Iris pigment epithelial cell (primary cell): Measurements from ENCODE around the gene MUC21.
"Not testable (repeated sequence)": the region's sequence is repeated elsewhere in the genome, so short reads cannot be mapped to it uniquely, and the experiment has no call there.

Experiments
- DNase-seq: peaks from one replicate; pipeline ENCODE4 v3.0.0-alpha.2; 2011; ENCODE audit warnings: low read depth

Gene MUC21

DNA sequence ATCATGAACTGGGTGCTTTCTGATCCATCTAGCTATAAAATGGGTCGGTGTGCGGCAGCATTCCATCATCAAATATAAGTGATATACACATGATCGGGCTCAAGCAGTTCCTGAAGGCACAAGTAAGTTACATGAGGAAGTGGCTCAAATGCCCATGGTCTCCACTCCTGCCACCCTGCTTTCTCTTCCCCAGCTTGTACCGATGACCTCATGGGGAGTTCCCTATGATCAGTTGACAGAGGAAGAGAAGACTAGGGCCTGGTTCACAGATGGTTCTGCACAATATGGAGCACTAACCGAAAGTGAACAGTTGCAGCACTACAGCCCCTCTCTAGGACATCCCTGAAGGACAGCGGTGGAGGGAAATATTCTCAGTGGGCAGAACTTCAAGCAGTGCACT, 14.3 kb upstream of the MUC21 start:
- not testable (repeated sequence) for DNase-seq

DNA sequence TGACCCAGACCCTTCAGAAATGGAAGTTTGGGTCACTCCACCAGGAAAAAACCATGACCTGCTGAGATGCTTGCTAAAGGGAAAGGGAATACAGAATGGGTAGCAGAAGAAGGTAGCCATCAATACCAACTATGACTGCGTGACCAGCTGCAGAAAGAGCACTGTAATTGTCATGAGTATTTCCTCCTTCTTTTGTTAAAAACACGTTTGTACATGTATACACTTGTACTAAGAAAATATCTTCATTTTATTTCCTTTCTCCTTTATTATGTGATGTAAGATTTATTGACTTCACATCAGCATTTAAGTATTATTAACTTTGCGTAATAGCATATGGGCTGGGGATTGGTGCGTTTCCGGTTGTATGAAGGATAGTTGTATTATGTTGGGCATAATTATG, 12.6 kb upstream of the MUC21 start:
- no peak for DNase-seq

DNA sequence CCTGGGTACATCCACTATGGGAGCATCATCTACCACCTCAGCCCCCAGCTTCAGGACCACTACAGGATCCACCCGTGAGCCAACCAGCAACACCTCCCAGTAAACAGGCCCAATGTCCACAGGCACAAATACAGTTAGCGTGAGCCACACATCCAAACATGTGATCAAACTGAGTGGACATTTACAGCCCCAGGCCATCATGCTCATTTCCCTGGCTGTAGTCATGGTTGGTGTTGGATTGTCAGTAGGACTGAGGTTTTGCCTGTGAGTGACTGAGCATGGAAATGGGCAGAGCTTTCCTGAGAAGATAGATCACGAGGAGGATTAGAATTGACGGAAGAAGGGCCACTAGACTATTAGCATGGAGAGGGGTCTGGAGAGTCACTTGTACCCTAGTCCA, 10.7 kb upstream of the MUC21 start:
- DNase-seq: no peak

DNA sequence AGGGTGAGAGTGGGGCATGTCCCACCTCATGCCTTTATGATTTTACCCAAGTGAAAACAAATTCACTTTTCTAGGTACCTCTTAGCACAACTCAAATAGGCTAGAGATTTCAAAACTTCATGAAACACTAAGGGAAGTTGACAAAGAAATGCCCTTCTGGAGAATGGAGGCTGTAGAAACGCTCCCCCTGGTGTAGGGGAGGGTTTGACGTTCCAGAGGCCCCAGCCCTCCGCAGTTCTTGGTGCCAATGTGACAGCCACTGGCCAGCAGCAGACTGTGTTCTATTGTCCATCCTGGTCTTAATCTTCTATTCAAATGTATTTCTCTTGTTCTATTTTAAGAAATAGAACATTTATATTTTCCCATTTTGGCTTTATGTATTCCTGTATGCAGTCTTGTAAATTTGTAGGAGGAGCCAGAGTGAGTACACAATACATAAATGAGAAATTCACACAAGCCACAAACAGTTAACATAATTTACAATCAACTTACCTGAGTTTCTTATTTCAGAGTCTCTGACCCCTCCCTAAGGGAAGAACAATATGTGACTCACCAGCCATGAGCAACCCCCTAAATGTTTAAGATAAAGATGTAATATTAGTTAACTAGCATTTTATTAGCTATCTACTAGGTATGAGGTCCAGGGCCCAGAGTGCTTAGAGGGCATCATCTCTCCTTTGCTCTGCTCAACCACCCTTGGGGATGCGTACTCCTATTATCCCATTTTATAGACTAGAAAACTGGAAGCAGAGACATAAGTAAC, 8.8 kb upstream of the MUC21 start:
- no peak for DNase-seq

DNA sequence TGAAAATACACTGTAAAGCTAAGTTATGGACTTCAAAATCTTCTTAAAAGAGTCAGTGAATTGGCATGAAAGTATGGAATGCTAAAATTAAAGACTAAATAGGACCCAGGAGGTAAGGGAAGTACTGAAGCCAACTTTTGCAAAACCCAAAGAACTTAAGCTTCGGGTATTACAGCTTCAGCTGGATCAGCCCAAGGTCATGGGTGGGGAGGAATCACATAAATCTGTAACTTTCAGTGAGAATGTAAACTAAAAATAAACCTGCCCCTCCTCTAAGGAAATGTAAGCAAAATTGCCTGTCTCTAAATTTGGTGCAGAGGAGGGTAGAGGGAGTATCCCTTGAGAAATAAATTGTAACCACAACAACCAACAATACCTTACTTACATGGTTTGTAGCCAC, 4.4 kb upstream of the MUC21 start:
- no peak for DNase-seq

DNA sequence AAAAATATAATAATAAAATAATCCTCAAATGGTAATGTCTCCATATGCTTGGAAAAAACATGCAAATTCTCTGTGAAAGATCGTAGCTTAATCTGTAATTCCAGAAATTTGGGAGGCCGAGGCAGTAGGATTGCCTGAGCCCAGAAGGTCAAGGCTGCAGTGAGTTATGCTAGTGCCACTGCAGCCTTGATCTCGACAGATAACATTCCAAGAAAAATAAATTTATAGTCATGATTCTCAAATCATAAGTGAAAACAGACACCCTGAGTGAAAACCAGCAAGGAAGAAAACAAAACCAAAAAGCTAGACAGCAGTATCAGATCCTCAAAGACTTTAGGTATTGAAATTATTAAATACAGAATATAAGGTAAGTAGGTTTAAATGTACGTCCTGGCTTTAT, 3.8 kb upstream of the MUC21 start:
- no peak for DNase-seq

DNA sequence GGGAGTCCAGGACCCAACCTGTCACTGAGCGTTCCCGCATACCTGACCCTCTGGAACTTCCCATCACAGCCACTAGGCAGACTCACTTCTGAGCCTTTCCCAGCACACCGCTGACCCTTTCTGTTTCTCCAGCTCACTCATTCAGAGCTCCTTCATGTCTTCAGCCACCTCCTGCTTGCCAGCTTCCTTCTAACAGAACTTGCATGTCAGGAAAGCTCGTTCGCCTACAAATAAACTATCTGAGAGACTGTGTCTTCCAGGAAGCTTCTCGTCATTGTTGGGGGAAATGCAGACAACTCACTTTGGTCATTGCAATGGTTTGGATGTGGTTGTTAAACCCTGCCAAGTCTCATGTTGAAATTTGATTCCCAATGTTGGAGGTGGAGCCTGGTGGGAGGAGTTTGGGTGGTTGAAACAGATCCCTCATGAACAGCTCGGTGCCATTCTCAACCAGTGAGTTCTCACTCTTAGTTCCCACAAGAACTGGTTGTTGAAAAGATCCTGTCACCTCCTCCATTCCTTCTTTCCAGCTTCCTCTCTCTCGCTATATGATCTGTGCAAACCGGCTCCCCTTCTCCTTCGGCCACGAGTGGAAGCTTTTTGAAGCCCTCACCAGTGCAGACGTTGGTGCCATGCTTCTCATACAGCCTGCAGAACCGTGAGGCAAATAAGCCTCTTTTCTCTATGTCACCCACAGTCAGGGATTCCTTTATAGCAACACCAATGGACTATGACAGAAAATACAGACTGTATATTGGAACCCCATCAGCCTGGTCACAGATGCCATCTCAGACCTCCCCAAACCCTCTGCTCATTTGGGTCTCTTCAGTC, 1.4 kb upstream of the MUC21 start:
- peak; percentile 88 for DNase-seq

DNA sequence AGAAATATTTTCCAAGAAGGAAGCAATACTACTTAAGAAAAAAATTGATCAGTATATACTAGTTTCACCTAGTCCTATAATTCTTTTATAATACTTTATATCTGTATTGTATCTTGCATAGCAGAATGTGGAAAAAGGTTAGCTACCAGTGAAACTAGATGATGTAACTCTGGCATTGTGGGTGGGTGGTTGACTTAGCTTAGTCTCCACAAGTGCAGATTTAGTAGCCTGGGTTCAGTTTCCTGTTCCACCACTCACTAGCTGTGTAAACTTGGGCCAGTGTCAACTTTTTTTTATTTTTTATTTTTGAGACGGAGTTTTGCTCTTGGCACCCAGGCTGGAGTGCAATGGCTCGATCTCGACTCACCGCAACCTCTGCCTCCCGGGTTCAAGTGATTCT, 2.0 kb downstream of the MUC21 start:
- DNase-seq: peak; percentile 51

DNA sequence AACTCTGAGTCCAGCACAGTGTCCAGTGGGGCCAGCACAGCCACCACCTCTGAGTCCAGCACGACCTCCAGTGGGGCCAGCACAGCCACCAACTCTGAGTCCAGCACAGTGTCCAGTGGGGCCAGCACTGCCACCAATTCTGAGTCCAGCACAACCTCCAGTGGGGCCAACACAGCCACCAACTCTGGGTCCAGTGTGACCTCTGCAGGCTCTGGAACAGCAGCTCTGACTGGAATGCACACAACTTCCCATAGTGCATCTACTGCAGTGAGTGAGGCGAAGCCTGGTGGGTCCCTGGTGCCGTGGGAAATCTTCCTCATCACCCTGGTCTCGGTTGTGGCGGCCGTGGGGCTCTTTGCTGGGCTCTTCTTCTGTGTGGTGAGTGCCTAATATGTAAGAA, 3.8 kb downstream of the MUC21 start:
- DNase-seq: no peak

DNA sequence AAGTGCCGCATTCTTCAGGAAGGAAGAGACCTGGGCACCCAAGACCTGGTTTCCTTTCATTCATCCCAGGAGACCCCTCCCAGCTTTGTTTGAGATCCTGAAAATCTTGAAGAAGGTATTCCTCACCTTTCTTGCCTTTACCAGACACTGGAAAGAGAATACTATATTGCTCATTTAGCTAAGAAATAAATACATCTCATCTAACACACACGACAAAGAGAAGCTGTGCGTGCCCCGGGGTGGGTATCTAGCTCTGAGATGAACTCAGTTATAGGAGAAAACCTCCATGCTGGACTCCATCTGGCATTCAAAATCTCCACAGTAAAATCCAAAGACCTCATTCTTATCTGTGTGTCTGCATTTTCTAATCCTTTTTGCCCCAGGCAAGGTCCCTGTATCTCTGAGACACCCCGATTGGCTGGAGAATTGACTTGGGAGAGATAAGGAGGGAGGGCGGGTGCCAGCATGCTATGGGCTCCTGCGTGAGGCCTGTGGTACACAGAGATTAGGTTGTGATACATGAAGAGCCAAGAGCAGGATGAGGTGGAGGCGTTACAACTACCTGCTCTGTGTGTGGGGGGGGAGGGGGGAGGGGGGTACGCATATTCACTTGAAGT, 4.8 kb downstream of the MUC21 start:
- DNase-seq: no peak

DNA sequence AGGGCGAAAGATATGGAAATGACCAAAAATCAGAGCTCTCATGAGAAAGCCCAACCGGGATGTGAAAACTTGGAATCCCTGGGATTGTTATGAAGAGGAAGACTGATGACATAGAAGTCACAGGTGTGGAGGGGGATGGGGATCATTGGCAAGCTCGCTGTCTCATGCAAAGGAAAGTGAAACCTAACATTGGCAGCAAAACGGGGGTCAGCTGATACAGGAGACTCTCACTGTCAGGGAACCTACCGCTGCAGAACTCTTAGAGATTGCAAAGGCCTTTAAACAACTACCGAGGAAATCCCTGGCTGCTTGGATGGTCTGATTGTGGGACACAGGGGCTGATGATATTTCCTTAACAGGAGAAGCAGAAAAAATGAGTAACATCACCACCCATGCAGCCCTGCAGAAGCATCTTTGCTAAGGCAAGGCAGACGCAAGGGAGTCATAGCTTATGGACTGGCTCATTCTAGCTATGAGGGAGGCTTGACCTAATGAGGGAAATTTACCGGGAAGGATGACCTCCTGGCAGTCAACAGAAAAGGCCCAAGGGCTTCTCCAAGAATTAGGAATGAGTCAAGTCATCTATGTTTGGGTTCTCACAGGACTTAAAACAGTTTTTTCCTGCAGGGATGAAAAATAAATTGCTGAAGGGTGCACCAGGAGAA, 7.0 kb downstream of the MUC21 start:
- DNase-seq: no peak

DNA sequence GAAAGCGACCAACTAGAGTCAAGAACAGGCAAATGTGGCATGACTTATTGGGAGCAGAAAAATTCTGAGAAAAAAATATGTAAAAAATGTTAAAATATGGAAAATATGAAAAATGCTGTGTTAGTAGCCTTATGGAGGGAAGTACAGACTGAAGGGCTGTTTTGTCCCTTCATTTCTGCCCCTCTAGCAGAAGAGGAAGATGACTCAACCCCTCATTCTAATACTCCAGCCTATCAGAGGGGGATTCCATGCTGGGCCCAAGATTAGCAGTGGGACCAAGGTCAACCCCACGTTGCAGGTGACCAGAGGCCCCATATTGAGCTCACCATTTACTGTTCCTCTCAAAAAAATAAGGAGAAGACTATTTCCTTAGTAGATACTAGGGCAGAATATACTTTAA, 8.4 kb downstream of the MUC21 start:
- DNase-seq: no peak

DNA sequence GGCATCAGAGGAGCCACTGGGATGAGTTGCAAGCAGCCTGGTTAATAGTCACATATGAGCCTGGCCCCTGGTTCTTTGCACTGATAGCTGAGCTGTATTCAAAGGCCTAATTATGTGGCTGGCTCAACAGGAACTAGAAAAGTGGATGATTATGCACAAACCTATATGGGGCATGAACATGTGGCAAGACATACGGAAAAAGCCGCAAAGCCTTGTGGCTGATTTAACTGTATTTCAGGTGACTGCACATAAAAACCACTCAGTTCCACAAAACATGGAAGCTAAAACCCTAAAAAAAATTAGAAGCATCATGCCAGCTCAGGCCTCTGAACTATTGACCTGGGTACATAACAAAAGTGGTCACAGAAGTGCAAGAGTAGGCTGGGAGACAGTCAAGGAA, 13.8 kb downstream of the MUC21 start:
- no peak for DNase-seq

DNA sequence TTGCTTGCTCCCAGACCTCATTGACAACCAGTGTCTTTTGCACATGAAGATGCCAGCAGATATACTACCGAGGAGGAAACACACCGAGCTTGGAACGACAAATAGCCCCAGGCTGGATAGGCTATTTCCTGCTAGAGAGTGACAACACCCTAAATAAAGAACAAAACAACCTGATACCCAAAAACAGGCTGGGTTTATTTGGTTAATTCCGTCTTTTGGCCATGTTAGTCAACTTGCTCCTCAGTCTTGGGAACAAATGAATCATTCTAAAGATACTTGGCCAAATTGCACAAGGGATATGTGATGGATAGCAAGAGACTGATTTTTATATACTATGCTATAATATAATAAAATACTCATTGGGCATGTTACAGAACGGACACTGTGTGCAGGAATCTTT, 15.3 kb downstream of the MUC21 start:
- peak; percentile 77 for DNase-seq

DNA sequence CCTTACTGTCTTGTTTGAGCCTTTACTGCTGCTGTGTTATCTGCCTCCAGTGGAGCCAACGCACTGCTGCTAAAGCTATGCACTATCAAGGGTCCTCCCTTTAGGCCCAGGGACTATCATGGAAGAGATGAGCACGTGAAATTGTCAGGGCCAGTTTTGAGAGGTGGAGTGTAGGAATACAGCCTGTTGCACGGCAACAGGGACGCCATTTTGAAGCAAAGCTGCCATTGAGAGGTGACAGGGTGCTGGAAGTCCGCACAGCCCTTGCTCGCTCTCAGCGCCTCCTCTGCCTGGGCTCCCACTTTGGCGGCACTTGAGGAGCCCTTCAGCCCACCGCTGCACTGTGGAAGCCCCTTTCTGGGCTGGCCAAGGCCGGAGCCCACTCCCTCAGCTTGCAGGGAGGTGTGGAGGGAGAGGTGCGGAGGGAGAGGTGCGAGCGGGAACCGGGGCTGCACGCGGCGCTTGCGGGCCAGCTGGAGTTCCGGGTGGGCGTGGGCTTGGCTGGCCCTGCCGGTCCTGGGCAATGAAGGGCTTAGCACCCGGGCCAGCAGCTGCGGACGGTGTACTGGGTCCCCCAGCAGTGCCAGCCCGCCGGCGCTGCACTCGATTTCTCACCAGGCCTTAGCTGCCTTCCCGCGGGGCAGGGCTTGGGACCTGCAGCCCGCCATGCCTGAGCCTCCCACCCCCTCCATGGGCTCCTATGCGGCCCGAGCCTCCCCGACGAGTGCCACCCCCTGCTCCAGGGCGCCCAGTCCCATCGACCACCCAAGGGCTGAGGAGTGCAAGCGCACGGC, 16.7 kb downstream of the MUC21 start:
- DNase-seq: not testable (repeated sequence)

DNA sequence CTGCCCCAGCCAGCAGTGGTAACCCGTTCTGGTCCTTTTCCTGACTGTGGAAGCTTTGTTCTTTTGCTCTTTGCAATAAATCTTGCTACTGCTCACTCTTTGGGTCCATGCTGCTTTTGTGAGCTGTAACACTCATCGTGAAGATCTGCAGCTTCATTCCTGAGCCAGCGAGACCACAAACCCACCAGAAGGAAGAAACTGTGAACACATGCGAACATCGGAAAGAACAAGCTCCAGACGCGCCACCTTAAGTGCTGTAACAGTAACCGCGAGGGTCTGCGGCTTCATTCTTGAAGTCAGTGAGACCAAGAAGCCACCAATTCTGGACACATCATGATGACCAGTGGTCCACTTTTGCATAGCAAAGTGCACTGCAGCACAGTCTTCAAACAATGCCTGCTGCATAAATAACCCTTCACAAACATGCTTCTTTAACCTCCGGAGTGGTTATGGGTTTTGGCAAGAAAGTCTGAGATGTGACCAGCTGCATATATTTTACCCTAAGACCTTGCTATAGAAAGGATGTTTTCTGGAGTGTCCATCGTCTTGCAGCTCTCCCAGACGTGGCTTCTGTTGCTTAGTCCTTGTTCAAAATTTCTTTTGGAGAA, 17.9 kb downstream of the MUC21 start:
- no peak for DNase-seq

DNA sequence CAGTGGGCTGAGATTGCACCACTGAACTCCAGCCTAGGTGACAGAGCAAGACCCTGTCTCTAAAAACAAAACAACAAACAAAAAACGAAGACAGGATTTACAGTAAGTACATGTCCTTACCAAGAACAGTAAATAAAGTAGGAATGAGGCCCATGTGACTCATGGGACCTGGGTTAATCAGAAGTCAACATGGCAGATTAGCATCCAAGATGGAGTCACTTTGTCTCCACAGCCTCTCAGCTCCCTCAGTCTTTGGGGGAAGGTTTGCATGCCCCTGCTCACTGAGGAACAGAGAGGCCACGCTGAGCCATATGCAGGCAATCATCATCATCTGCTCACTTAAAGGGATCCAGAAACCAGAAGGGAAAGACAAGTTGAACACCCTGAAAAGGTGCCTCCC, 19.0 kb downstream of the MUC21 start:
- DNase-seq: no peak

DNA sequence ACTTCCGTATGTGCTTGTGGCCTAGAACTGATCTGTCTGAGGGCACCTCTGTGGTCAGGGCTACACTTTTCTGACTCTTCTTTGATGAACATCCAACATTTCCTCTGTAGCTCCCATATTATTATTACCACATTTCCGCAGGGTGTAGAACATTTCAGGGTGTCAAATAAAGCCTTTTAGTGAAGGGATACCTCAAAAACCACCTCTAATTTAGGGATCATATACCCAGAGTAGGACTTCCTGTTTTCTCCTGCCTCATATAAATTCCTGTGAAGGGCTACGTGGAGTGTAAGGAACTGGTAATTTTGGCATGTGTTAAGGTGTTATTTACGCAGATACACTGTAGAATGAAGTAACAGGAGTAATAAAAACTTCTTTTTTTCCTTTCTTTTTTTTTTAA, 21.3 kb downstream of the MUC21 start:
- no peak for DNase-seq

DNA sequence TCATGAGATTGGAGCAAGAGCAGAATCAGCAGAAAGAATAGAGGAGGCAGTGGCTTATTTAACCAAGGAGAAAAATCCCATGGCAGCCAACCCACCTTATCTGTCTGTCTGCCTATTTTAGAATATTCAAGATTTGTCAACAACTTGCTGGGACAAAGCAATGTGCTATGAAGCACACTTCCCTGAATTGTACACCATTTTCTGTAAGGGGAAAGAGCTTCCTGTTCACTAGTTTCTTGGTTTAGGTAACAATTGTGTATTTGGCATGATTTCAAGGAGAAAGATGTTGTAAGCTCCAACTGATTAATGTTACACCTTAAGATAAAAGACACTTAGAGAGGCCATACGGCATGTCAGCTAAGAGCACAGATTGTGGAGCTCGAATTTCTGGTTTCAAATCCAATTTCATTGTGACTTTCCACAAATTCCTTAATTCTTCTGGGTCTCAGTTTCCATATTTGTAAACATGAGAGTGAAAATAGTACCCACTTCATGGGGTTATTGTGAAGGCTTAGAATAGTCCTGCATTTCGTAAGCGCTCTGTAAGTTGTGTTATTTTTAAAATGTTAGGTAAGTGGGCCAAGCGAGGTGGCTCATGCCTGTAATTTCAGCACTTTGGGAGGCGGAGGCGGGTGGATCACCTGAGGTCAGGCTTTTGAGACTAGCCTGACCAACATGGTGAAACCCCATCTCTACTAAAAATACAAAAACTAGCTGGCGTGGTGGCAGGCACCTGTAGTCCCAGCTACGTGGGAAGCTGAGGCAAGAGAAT, 21.9 kb downstream of the MUC21 start:
- DNase-seq: peak; percentile 14

DNA sequence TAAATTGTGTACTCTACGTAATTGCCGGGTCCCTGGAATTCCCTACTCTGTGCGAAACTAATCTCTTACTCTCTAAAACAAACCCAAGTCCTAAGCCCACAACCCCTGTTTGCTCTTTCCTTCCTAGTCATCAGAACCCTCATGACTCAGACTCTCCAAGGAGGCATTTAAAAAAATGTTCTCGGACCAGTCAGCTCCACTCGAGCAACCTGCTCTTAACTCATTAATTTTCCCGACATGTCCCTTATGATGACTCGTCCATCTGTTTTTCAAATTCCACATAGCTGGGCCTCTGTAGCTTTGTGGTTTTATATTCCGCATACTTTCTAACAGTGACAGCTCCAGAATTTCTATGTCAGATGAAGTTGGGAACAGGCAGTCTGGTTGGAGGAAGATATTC, 24.2 kb downstream of the MUC21 start:
- DNase-seq: peak; percentile 96

DNA sequence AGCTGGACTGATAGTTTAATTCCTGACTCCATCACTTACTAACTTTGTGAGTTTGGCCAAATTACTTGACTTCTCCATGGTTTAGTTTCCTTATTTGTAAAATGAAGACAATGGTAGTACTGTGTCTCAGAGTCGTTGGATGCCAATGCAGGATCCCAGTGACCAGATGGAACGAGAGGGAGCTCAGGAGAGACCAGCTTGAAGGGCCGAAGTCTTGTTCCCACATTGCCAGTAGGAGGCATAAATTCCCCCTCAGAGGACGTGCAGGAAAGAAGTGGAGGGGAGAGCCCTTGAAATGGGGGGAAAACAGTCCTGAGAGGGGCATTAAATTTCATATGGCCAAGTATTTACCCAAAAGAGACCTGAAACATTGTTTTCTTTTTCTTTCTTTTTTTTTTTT, 24.6 kb downstream of the MUC21 start:
- DNase-seq: no peak
